Measurements from ENCODE around the gene CEACAM18. TPM values are rescaled to one million over a fixed set of nuclear protein-coding genes. Genes with fewer than 3 reads are reported as not detected.
A peak's percentile ranks its signal among the peaks of the same experiment; 100 is the strongest.

Gene CEACAM18
- total and polyA plus RNA-seq, 12 donors: not detected

DNA sequence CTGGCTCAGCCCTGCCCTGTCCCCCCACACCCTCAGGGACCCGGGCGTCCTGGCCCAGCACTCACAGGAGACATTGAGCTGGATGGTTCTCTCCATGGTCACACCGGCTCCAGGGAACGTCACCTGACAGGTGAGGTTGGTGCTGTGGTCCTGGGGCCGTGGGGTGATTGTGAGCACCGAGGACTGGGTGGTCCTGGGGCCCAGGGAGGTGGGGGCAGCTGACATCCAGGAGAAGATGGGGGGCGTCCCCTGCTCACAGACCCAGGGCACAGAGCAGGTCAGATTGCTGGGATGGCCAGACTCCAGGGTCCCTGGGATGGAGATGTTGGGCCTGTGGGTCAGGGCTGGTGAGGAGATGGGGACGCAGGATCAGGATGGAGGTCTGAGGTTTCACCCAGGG is 52.3 kb downstream of the CEACAM18 start:
- peaks cover 0 to 6% (median 0%) of the 10 kb centered on the region in 11 donors for H3K9me3 ChIP-seq
- peaks cover 0 to 44% (median 31%) of the 10 kb centered on the region in 7 donors for H3K27me3 ChIP-seq
- no peak for ATAC-seq
- H3K36me3 ChIP-seq: no peaks in the 10 kb centered on the region
- TF ChIP-seq, protein P1, sequence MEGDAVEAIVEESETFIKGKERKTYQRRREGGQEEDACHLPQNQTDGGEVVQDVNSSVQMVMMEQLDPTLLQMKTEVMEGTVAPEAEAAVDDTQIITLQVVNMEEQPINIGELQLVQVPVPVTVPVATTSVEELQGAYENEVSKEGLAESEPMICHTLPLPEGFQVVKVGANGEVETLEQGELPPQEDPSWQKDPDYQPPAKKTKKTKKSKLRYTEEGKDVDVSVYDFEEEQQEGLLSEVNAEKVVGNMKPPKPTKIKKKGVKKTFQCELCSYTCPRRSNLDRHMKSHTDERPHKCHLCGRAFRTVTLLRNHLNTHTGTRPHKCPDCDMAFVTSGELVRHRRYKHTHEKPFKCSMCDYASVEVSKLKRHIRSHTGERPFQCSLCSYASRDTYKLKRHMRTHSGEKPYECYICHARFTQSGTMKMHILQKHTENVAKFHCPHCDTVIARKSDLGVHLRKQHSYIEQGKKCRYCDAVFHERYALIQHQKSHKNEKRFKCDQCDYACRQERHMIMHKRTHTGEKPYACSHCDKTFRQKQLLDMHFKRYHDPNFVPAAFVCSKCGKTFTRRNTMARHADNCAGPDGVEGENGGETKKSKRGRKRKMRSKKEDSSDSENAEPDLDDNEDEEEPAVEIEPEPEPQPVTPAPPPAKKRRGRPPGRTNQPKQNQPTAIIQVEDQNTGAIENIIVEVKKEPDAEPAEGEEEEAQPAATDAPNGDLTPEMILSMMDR (IDR thresholded peaks at IDR 0.05): no peak
- no peak overlapping the region for H3K27ac ChIP-seq
- intact Hi-C loops (cut with DNase I): no loop called here
- DNase-seq: no peak
- WGBS, 2 donors: 82 to 84% methylated on average over 8 of the region's 8 CpGs
- no peaks in the 10 kb centered on the region for H3K4me1 ChIP-seq
- no peak overlapping the region for H3K4me3 ChIP-seq

DNA sequence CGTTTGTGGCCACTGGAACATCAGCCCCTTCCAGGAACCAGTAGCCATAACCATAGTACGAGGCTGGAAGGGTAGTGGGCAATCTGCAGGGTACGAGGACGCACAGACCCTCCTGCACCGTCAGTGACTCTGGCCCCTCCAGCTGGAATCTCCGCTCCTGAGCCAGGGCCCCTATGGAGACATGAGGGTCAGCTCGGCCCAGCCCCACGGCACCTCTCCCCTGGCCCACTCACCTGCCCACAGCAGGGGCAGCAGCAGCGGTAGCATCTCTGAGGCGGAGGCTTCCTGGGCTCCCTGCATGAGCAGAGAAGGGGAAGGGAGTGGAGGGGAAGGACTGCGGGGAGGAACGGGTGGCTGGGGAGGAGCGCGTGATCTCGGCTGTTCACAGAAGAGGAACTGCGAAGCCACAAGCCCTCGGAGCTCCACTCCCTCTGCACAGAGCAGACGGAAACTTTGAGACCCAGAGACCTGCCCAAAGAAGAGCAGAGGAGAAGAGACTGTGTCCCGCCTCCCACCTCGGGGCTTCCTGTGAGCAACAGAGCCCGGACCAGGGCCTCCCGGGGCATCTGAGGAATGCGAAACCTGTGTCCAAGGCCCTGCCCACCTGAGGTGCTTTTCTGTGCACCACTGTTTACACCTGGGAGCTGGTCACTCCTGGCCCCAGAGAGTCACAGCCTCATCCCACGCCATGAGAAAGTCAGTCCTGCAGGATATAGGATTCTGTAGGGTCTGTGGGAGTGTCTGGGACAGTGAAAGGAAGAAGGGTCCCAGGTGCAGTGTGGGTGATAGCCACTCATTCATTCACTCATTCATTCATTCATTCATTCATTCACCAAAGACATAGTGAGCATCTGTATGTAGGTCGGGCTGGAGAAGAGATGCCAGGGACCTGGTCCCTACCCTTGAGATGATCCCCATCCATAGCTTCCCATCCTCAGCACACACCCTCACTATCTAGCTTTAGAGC is 53.3 kb downstream of the CEACAM18 start, which contains the start of gene SIGLEC6:
Gene SIGLEC6 (minus strand): TSS at position 322 of the 967 bp plus-strand sequence. CDS start 22 bp downstream, at position 300.
- Histone ChIP-seq H3K4me1 (no peaks in the 10 kb centered on the region), H3K4me3 (no peak within 1 kb of the TSS), H3K9me3 (peaks cover 0 to 14% (median 0%) of the 10 kb centered on the region in 11 donors), H3K27ac (no peak within 1 kb of the TSS), H3K36me3 (no peaks in the 10 kb centered on the region), H3K27me3 (peaks cover 0 to 45% (median 31%) of the 10 kb centered on the region in 7 donors)
- WGBS, 2 donors: 36 to 40% methylated on average over 25 of the region's 25 CpGs
- intact Hi-C loops (cut with DNase I): no loop called here
- DNase-seq (peak; percentile 20 to 34), ATAC-seq (peak in 7 of 8 donors; percentile 54 to 86 (median 66))
- TF ChIP-seq, protein P1 (IDR thresholded peaks at IDR 0.05): no peak

DNA sequence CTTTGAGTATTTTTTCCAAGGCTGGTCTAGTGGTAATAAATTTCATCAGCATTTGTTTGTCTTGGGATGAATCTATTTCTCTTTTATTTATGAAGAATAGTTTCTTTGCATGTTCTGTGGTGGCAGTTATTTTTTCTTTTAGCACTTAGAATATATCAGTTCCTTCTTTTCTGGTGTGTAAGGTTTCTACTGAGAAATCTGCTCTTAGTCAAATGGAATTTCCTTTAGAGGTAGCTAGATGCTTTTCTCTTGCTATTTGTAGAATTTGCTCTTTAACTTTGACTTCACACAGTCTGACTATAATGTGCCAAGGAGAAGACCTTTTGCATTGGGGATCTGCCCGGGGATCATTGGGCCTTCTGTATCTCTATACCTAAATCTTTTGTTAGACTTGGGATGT is 57.2 kb downstream of the CEACAM18 start:
- Histone ChIP-seq H3K27ac (no peak overlapping the region), H3K27me3 (peaks cover 6 to 55% (median 49%) of the 10 kb centered on the region in 7 donors), H3K36me3 (no peaks in the 10 kb centered on the region), H3K4me1 (no peaks in the 10 kb centered on the region), H3K4me3 (no peak overlapping the region), H3K9me3 (peaks cover 0 to 14% (median 0%) of the 10 kb centered on the region in 11 donors)
- ATAC-seq: no peak
- intact Hi-C loops (cut with DNase I): no loop called here
- WGBS, 2 donors: 80 to 86% methylated on average over 1 of the region's 1 CpG
- no peak for DNase-seq
- TF ChIP-seq, protein P1 (IDR thresholded peaks at IDR 0.05): no peak

DNA sequence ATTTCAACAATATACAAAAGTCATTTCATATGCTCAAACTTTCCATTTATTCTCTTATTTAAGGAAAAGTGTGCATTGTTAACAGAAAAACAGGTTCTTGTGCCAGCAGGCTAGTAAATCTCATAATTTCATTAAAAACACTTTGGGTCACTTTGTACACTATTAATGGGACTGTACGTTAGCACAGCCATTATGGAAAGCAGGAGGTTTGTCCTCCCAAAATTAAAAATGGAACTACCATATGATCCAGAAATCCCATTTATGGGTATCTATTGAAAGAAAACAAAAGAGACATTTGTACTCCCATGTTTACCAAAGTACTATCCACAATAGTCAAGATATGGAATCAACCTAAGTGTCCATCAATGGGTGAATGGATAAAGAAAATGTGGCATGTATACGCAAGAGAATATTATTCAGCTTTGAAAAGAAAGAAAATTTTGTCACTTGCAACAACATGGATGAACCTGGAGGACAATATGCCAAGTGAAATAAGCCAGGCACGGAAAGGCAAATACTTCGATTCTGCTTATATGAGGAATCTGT is 61.6 kb downstream of the CEACAM18 start:
- H3K27me3 ChIP-seq: peaks cover 6 to 69% (median 46%) of the 10 kb centered on the region in 7 donors
- no peak for DNase-seq
- intact Hi-C loops (cut with DNase I): no loop called here

More for the DNA sequence above, 61.6 kb downstream of the CEACAM18 start:
- TF ChIP-seq, protein P1 (IDR thresholded peaks at IDR 0.05): no peak
- no peak for ATAC-seq
- Histone ChIP-seq H3K9me3 (peaks cover 0 to 14% (median 0%) of the 10 kb centered on the region in 11 donors), H3K4me3 (no peak overlapping the region), H3K4me1 (no peaks in the 10 kb centered on the region), H3K36me3 (no peaks in the 10 kb centered on the region), H3K27ac (no peak overlapping the region)
- 83 to 90% methylated on average over 4 of the region's 4 CpGs for WGBS, 2 donors
